Measurements from ENCODE around the gene CELSR1.
"Not testable (repeated sequence)": the region's sequence is repeated elsewhere in the genome, so short reads cannot be mapped to it uniquely, and the experiment has no call there.

Gene CELSR1

GRCh38 chr22:46320166-46320710 lies 217.2 kb downstream of the CELSR1 start:
- no peak for DNase-seq (ENCODE audit: low spot score)

- no peak for DNase-seq (ENCODE audit: low spot score)
Measured at GRCh38 chr22:46319319-46319718, 218.1 kb downstream of the CELSR1 start.

- no peak for DNase-seq (ENCODE audit: low spot score)
Measured at GRCh38 chr22:46318576-46318975, 218.8 kb downstream of the CELSR1 start.

- DNase-seq (ENCODE audit: low spot score), result no peak
Measured at GRCh38 chr22:46317646-46318045, 219.8 kb downstream of the CELSR1 start.

- no peak for DNase-seq (ENCODE audit: low spot score)
Measured at GRCh38 chr22:46315976-46316375, 221.4 kb downstream of the CELSR1 start.

- DNase-seq (ENCODE audit: low spot score), result not testable (repeated sequence)
Measured at GRCh38 chr22:46312848-46313247, 224.6 kb downstream of the CELSR1 start.

- no peak for DNase-seq (ENCODE audit: low spot score)
Measured at GRCh38 chr22:46312056-46312455, 225.4 kb downstream of the CELSR1 start.
